GM21825 (cell line): ENCODE results near the gene CCDC154.

Experiments used
- ATAC-seq: cut with Tn5 transposase; IDR thresholded peaks from one replicate; pipeline ENCODE4 v1.9.1; 2021; ENCODE audit warnings: mild to moderate bottlenecking, moderate library complexity; ENCODE audit not compliant: unreplicated experiment

The CCDC154 gene

DNA sequence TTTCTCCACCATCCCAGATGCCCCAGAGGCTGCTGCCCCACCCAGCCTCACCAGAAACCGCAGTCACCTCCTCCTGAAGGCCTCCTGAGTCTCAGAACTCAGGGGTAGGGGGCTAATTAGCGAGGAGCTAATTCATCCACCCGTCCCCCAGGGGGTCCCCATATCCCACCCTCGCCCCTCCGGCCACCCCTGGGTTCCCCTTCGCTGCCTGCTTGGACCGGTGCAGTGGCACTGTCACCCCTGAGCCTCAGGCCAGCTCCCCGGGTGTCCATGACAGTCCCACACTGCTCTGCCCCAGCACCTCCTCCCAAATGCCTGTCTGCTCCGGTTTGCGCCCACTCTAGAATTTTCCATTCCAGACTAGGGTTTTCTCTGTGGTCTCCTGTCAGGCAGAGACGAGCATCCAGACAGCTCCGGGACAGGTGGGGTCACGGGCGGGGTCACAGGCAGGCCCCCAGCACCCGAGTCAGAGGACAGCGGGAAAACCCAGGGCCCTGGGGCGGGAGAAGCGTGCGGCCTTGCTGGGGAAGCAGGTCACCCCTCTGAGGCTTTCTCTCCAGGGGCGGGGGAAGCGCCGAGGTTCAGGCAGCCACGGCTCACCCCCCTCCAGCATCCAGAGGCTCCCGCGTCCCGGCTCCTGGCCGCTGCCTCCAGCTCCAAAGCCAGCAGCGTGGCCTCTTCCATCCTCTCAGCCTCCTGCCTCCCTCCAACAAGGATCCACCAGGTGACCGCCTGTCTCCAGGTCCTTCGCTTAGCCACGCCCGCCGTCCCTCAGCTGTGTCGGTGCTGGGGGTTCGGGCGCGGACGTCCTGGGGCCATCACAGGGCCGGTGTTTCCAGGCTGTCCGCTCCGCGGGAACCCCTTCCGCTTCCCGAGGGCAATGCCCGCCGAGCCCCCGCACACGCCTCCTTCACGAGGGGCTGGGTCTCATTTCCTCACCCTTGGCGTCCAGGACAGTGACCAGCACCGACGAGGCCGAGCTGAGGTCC, 16.6 kb downstream of the CCDC154 start:
- no peak for ATAC-seq

DNA sequence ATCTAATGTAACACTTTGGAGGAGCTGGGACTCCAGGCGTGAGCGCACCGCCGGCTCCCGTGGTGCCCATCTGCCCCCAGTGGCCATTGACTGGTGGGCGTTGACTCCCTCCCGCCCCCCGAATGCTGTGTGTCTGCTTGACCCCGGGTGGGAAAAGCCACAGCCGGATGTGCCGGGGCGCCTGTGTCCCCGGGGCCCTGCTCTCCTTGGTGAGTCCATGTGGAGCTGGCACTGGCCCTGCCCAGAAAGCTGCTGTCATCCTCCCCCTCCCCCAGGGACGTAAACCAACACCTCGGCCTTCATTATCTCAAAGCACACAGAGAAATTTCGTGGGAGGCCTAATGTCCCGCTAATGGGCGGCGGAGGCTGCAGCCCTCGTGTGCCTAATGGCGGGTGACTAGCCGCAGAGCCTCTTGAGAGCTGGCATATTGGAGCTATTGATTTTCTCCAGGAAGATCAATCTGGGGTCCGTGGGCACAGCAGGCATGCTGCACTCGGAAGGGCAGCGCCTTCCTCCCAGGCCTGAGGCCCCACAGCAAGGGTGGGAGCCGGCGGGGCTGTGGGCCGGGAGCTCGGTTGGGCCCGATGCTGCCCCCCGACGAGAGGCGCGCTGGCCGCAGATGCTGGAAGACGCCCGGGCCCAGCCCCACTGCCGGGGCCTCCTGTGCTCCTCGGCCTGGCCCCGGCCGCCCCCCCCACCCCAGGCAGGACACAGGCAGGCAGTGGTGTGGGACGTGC, 17.5 kb downstream of the CCDC154 start:
- no peak for ATAC-seq

DNA sequence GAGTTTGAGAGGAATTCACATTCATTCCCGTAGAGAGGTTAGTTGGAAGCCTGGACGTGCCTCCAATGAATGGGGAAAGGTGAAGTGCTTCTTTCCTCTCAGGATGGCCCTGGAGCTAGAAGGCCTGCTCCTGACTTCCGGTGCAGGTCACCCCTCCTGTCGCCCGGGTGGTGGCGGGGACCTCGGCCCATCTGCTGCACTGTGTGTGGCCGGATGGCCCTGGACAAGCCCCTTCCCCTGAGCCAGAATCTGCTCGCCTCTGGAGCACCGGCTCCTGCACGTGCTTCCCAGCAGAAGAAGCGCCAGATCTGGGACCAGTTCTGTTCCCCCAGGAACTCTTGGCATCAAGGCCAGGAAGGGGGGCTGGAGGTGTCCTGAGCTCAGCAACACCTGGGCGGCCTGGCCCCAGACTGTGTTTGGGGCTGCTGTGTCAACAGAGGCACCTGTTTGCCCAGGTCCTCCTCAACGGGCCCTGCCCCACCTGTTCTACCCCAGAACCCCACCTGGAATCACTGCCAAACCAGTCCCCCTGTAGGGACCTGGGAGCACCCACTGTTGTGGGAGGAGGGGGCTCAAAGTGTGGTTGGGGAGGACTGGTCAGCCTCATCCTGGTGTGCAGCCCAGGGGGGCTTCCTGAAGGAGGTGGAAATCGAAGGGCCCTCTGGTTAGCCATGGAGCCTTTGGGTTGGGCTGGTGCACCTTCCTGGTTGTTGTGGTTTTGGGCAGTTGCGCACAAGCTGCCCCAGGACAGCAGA, 18.6 kb downstream of the CCDC154 start:
- no peak for ATAC-seq

GRCh38 chr16:1424028-1424427, 20.3 kb downstream of the CCDC154 start:
- ATAC-seq = no peak

- ATAC-seq = no peak
Observed at GRCh38 chr16:1422076-1422475, 22.3 kb downstream of the CCDC154 start.

- peak; percentile 24 for ATAC-seq
Observed at GRCh38 chr16:1420111-1420539, 24.2 kb downstream of the CCDC154 start.

DNA sequence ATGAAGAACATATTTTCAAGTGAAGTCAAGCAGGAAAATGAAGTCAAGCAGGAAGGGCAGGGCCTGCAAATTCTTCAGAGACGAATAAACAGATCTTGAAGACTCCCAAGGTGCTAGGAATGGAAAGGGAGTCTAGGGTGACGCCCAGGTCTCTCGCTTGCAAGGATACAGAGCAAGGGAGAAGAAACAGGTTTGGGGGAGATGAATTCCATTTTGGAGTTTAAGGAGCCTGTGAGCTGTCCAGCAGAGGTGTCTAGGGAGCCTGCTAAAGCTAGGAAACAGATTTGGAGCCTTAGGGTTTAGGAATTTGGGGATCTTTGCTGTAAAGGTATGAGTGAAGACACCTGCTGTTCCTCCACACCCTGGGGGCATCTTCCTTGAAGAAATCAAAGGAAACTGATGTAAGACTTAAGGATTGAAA, 27.8 kb downstream of the CCDC154 start:
- ATAC-seq = no peak

DNA sequence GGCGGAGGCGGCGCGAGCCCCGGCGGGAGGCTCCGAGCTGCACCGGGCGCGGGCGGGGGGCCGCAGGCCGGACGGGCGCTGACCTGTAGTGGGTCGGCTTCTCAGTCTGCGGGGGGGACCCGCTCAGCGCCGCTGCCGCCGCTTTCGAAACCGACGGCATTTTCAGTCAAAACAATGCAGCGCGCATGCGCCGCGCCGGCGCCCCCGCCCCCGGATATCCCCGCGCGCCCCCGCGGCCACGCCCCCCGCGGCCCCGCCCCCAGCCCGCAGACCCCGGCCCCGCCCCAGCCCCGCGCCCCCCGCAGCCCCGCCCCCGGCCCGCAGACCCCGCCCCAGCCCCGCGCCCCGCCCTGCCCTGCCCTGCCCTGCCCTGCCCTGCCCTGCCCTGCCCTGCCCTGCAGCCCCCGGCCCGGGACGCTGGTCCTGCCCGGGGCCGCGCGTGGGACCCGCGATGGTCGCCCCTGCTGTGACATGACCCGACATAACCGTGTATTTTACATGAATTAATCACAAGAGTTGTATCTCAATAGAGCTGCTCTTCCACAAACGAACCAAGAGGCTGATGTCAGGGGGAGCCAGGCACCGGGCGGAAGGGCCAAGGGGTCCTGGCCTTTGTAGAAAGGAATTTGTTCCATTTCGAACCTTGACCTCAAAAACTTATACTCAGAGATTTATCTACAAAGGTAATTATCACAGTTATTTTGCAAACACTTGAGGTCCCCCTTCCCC, 29.7 kb downstream of the CCDC154 start, which contains the start of gene UNKL:
Gene UNKL, minus strand, starts transcription at position 173 of the 729 bp plus-strand sequence. Its CDS starts 13 bp downstream, at position 160.
- peak; percentile 37 for ATAC-seq

DNA sequence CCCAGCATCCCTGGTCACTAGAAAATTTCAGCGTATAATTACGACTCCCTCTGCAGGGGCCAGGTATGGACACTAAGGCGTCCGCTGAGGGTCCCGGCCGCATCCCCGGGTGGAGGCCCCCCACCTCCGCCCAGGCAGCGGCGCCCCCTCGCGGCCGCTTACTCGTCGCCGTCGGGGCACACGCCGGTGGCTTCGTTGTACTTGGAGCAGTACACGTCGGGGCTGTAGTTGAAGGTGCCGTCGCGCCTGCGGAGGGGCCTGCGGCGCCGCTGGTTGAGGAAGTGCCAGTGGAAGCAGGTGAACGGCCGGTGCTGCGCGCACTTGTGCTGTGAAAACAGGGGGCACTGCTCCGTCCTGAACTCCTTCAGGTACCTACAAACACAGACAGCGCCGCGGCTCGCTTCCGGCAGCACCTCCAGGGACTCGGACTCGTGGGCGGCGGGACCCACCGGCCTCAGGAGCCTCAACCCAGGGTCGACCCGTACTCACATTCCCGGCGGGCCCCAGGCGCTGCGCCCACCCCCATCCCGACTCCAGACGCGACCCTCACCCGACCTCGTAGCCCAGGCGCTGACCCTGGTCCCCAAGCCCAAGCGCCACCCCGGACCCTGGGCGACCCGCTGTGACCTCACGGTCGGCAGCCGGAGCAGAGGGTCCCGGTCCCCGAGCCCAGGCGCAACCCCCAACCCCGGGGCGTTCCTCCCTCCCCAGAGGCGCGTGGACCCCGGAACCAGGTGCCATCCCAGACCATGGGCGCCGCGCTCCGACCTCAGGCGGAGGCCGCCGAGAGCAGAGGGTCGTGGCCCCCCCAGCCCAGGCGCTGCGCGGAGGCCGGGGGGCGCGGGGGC, 30.4 kb downstream of the CCDC154 start:
- ATAC-seq = peak; percentile 32

DNA sequence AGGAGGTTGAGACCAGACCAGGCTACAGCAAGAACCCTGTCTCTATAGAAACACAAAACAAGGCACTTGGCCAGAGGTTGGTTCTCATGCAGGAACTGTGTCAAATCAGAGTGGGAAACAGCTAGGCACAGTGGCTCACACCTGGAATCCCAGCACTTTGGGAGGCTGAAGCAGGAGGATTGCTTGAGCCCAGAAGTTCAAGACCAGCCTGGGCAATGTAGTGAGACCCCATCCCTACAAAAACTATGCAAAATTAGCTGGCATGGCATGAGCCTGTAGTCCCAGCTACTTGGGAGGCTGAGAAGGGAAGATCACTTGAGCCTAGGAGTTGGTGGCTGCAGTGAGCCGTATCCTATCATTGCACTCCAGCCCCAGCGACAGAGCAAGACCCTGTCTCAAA, 31.5 kb downstream of the CCDC154 start:
- ATAC-seq = no peak

- peak; percentile 77 for ATAC-seq
Observed at GRCh38 chr16:1408171-1408837, 36.1 kb downstream of the CCDC154 start.

DNA sequence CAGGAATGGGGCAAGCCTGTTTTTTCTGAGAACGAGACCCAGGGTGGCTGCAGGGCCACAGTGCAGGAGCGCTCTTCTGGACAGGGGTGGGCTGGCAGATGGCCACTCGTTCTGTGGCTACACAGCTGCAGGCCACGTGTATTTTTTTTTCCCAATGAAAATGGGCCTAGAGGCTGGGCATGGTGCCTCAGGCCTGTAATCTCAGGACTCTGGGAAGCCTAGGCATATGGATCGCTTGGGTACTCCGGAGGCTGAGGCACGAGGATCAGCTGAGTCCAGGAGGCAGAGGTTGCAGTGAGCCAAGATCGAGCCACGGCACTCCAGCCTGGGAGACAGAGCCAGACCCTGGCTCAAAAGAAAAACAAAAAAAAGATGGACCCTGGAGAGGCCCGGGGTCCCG, 36.6 kb downstream of the CCDC154 start:
- ATAC-seq = peak; percentile 15

GRCh38 chr16:1403733-1404132, 40.6 kb downstream of the CCDC154 start:
- no peak for ATAC-seq

- ATAC-seq = no peak
Observed at GRCh38 chr16:1403036-1403435, 41.3 kb downstream of the CCDC154 start.

GRCh38 chr16:1401758-1402154, 42.6 kb downstream of the CCDC154 start:
- ATAC-seq = no peak

GRCh38 chr16:1401061-1401757, 43.1 kb downstream of the CCDC154 start:
- ATAC-seq = no peak

DNA sequence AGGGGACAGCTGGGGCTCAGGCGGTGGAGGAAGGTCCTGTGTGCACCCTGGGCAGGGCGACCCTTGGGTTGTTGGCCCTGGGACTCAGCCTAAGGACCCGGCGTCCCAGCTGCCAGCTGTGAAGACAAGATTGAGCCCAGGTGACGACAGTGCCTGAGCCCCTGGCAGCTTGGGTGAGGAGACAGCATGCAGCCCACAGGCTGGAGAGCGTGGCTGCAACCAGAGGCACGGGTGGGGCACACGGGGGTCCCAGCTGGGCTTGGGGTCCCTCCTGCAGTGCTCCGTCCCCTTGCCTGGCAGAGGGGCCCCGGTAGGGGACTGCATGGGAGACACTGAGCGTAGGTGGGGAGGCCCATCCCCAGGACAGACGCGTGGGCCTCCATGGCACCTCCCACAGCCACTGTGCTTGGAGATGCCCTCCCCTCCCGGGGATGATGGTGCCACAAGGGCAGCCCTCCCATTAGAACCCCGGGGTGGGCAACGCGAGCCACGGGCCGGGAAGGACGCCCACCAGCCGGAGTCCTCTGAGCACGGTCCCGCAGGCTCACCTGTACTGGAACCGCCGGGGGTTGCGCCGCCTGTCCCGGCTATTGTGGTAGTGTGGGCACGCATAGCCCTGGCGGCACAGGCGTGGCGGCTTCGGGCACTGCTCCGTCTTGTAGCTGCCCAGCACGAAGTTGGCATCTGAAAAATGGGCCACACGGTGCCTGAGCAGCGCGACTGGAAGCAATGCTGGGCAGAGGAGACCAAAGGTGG, 45.4 kb downstream of the CCDC154 start:
- ATAC-seq = no peak

DNA sequence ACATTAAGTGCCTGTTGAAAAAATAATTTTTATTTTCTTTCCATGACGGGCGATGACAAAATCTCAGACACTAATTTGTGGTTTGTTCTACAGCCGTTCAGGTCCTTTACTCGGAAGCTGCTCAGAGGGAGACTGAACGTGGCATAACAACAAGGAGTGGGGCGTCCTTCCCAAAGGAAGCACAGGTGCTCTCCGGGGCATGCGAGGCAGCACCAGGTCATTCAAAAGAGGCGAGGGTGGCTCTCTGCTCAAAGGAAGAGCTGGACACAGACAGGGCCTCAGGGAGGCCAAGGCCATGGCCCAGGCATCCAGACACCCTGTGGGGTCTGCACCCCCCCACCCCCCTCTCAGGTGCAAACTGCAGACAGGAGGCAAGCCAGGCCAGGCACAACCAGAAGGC, 46.0 kb downstream of the CCDC154 start:
- no peak for ATAC-seq
